Activated CD8-positive, alpha-beta memory T cell treated with anti-CD3 and anti-CD28 coated beads, Interleukin-2, amount 10 ng/mL, durations not matched to agents 7 days and 5 days (primary cell): Measurements from ENCODE around the gene SLC6A11. TPM values are rescaled to one million over a fixed set of nuclear protein-coding genes. Genes with fewer than 3 reads are reported as not detected.

ENCODE experiments used
- ATAC-seq: fragments of 150-1000 bp; cut with Tn5 transposase; one replicate; pipeline ENCODE4 v1.10.0; 2021; ENCODE audit warnings: moderate library complexity
- CTCF ChIA-PET: fragments of 350-600 bp; sonication (Branson Sonifier 250); formaldehyde crosslinking; loops from one replicate; lab custom pipeline; 2021; ENCODE audit warnings: antibody characterized with exemption; lab: Charles Lee
- DNase-seq: peaks from one replicate; pipeline ENCODE4 v3.0.0-alpha.2; 2020
- H3K27ac Mint-ChIP-seq: one replicate; pipeline ENCODE4 v1.8.0; 2021; ENCODE audit warnings: mild to moderate bottlenecking, mixed read lengths
- H3K27me3 Mint-ChIP-seq: one replicate; pipeline ENCODE4 v1.8.0; 2021; ENCODE audit warnings: mixed read lengths
- H3K36me3 Mint-ChIP-seq: one replicate; pipeline ENCODE4 v1.8.0; 2021; ENCODE audit warnings: mild to moderate bottlenecking, mixed read lengths
- H3K4me1 Mint-ChIP-seq: one replicate; pipeline ENCODE4 v1.8.0; 2021; ENCODE audit warnings: mixed read lengths
- H3K4me3 Mint-ChIP-seq: one replicate; pipeline ENCODE4 v1.8.0; 2021; ENCODE audit warnings: mild to moderate bottlenecking, moderate library complexity, mixed read lengths
- H3K9me3 Mint-ChIP-seq: one replicate; pipeline ENCODE4 v1.8.0; 2022; ENCODE audit warnings: low read depth, mixed read lengths
- total RNA-seq, 2 experiments: library from RNA; stranded (reverse); gene quantifications; one replicate each; pipeline ENCODE4 v1.2.3, GENCODE V29; 2021

SLC6A11 gene
- total RNA-seq, 2 experiments from 2014 or later: not detected

DNA sequence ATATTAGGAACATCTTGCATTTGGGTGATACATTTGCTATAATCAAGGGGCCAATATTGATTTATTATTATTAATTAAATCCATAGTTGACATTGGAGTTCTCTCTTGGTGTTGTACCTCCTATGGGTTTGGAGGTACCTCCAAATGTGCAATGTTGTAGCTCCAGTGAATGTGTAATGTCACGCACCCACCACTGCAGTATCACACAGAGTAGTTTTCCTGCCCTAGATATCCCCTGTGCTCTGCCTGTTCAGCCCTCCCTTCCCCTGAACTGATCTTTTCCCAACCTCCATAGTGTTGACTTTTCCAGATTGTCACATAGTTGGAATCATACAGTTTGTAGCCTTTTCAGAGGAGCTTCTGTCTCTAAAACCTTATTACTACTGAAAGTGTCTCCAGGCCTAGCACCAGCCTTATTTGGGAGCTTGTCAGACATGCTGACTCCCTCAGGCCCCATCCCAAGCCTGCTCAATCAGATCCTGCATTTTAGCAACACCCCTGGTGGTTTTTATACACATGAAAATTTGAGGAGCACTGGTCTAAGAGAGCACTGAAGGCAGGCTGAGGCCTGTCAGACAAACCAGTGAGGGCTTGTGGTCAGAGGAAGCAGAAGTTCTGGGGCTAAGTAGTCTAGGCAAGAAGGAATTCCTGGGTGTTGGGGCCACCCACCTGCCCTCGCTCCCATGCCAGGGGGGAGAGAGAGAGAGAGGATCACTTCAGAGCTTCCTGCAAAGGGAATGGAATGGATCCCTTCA, 73.4 kb downstream of the SLC6A11 start:
- H3K27ac Mint-ChIP-seq: no peak overlapping the region
- no peaks in the 10 kb centered on the region for H3K36me3 Mint-ChIP-seq
- peaks cover 7% of the 10 kb centered on the region for H3K9me3 Mint-ChIP-seq
- CTCF ChIA-PET: no interaction called here
- H3K4me1 Mint-ChIP-seq: no peaks in the 10 kb centered on the region
- DNase-seq: no peak
- H3K4me3 Mint-ChIP-seq: no peak overlapping the region
- ATAC-seq: no peak
- H3K27me3 Mint-ChIP-seq: no peaks in the 10 kb centered on the region

DNA sequence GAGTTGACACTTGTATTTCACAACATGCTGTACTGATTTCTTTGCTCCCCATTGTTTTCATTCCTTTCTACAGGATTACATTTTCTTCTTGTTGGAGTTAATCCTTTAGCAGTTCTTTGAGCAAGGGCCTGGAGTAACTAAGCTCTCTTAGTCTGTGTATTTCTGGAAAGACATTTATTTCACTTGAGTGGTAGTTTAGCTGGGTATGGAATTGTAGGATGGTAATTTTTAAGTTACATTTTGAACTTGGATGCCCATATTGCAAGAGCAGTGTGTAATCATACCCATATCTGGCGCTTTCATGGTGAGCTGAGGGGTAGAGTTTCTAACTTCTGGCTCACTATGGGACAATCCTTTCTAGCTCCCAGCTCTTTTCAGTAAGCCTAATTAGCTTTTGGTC, 74.6 kb downstream of the SLC6A11 start:
- H3K36me3 Mint-ChIP-seq: no peaks in the 10 kb centered on the region
- no peak for DNase-seq
- H3K4me1 Mint-ChIP-seq: no peaks in the 10 kb centered on the region
- no peaks in the 10 kb centered on the region for H3K27me3 Mint-ChIP-seq
- ATAC-seq: no peak
- CTCF ChIA-PET: no interaction called here
- H3K4me3 Mint-ChIP-seq: no peak overlapping the region
- no peak overlapping the region for H3K27ac Mint-ChIP-seq
- H3K9me3 Mint-ChIP-seq: peaks cover 7% of the 10 kb centered on the region

DNA sequence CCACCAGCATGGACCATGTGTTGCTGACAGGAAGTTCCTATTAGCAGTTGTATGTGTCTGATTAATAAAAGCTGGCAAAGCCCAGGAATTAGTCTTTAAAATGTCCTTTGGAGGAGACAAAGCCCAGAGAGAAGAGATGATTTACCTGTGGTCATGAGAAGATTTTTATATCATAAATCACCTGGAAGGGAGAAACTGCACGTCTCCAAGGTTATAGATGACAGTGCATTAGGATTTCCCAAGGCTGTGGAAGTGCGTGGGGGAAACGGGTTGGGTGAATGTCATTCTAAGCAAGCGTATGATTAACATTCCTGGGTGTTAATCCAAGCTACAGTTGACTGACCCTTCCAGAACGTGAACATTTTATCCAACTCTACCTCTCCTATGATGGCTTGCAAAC, 76.6 kb downstream of the SLC6A11 start:
- peaks cover 7% of the 10 kb centered on the region for H3K9me3 Mint-ChIP-seq
- H3K36me3 Mint-ChIP-seq: no peaks in the 10 kb centered on the region
- no peak for ATAC-seq

DNA sequence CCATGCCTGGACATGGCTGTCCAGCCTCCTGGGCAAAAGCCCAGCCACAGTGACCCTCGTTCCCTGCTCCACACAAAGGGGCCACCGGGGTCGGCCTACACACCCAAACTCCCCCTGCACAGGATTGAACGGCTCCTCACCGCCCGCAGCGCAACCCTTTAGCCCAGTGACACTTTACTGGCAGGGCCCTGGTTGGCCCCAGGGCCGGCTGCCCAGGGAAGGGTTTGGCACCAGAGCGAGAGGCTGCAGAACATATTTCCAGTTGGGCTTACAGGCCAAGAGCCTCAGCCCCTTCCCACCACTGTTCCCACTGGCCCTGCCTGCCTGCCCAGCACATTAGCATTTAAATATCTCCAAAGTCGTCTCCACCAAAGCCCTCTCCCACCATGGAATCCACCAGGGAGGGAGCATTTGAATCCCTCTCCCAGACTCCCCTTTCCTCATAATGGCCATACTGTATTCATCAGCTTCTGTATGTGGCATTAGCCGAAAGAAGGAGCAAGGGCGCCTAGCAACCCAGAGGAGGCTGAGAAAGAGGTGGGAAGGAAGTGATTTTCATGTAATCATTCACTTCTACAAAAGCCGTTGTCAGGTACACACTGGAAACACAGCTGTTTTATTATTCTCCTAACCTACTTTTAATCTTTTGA, 85.4 kb downstream of the SLC6A11 start:
- no peaks in the 10 kb centered on the region for H3K27me3 Mint-ChIP-seq

More for the DNA sequence above, 76.6 kb downstream of the SLC6A11 start:
- CTCF ChIA-PET: interaction anchor here (2.1 kb wide), 1 partner anchor 12 kb away, joined by 4 read pairs; no protein-coding TSS in a partner anchor
- no peak overlapping the region for H3K4me3 Mint-ChIP-seq
- DNase-seq: no peak
- no peak overlapping the region for H3K27ac Mint-ChIP-seq
- H3K27me3 Mint-ChIP-seq: no peaks in the 10 kb centered on the region
- no peaks in the 10 kb centered on the region for H3K4me1 Mint-ChIP-seq

DNA sequence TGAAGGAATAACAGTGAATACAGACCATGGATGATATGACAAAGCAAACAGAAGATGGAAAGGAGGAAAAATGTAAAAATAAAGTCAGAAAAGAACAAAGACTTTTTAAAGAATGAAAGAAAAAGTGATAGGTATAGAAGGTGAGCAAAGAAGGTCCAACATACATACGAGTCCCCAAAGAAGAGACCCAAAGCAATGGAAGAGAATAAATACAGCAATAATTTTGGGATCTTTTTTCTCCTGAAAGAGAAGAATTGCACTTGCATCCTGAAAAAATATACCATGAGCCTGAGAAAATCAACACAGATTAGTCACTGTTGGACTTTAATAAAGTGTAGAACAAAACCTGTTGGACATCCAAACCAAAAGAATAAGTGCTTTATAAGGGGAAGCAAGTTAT, 91.2 kb downstream of the SLC6A11 start:
- Mint-ChIP-seq H3K4me3 (no peak overlapping the region), H3K27me3 (no peaks in the 10 kb centered on the region), H3K27ac (no peak overlapping the region), H3K36me3 (no peaks in the 10 kb centered on the region), H3K9me3 (peaks cover 18% of the 10 kb centered on the region), H3K4me1 (no peaks in the 10 kb centered on the region)
- DNase-seq (no peak), ATAC-seq (no peak)
- CTCF ChIA-PET: no interaction called here

More for the DNA sequence above, 85.4 kb downstream of the SLC6A11 start:
- no peak for ATAC-seq
- Mint-ChIP-seq H3K36me3 (no peaks in the 10 kb centered on the region), H3K9me3 (peaks cover 4% of the 10 kb centered on the region), H3K4me1 (no peaks in the 10 kb centered on the region), H3K4me3 (no peak overlapping the region), H3K27ac (no peak overlapping the region)
- CTCF ChIA-PET: no interaction called here
- DNase-seq: no peak

DNA sequence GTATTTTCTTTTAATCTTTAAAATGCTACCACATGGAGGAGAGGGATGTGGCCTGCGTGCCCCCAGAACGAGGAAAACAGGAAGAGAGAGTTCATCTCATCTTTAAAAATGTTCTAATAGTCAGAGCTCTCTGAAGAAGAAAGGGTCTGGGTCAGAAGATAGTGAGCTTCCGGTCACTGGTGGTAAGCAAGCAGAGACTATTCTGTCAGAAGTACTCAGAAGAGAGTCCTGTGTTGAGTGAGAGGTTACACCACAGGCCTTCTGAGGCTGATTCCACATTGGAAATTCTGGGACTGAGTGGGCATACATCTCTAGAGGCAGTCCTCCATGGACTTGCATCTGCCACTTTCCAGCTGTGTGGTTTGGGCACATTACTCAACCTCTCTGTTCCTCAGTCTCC, 94.3 kb downstream of the SLC6A11 start:
- H3K36me3 Mint-ChIP-seq: no peaks in the 10 kb centered on the region
- DNase-seq (no peak), ATAC-seq (no peak)
- CTCF ChIA-PET: no interaction called here
- H3K27me3 Mint-ChIP-seq: no peaks in the 10 kb centered on the region
- H3K27ac Mint-ChIP-seq: no peak overlapping the region
- peaks cover 18% of the 10 kb centered on the region for H3K9me3 Mint-ChIP-seq
- H3K4me1 Mint-ChIP-seq: no peaks in the 10 kb centered on the region
- H3K4me3 Mint-ChIP-seq: no peak overlapping the region

DNA sequence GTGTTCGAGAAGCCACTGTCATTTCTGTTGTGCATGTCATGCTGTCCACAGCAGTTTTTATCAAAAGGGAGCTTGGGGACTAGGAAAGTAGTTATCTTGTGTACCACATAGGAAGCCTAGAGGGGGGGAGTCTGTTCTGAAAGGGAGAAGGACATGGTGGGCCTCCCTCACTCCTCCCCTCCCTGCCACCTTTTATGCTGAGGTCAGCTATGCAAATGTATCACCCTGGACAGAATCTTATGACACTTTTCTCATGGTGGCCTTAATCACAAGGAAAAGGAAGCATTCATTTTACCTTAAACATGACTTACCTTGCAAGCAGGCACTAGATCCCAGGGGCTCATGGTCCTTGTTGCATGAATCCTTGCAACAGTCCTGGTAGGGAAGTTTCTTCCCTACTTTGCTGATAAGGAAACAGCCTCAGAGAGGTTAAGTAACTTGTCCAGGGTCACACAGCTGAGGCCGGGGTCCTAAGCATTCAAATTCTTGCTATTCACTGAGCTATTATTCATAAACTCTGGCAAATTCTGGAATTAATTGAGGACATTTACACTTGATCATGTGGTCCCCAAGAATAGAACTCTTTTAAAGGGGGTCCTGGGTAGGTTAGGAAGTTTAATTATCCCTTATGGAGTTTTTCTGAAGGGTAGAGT, 95.4 kb downstream of the SLC6A11 start:
- no peak overlapping the region for H3K27ac Mint-ChIP-seq
- H3K9me3 Mint-ChIP-seq: peaks cover 13% of the 10 kb centered on the region
- no peaks in the 10 kb centered on the region for H3K27me3 Mint-ChIP-seq
- H3K4me1 Mint-ChIP-seq: no peaks in the 10 kb centered on the region
- no peaks in the 10 kb centered on the region for H3K36me3 Mint-ChIP-seq
- ATAC-seq (no peak), DNase-seq (no peak)
- no peak overlapping the region for H3K4me3 Mint-ChIP-seq
- CTCF ChIA-PET: interaction anchor here (0.7 kb wide), 1 partner anchor 183 kb away, joined by 3 read pairs; no protein-coding TSS in a partner anchor

DNA sequence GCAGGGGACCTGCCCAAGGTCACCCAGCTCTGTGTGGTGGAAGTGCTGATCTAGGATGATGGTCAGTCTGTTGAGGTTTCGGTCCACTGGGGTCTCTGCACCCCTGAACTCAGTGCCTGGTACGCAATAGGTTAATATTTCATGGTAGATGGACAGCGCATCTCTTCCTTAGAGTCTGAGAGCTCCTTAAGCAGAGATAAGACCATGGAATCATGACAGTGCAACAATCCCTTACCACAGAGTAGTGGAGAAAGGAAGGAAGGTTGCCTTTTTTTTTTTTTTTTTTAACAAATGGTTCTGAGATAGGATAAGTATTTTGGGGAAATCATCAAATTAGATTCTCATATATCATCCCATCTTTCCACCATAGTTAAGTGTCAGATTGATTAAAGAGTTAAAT, 96.8 kb downstream of the SLC6A11 start:
- DNase-seq (no peak), ATAC-seq (no peak)
- H3K27ac Mint-ChIP-seq: no peak overlapping the region
- H3K4me3 Mint-ChIP-seq: no peak overlapping the region
- CTCF ChIA-PET: no interaction called here
- no peaks in the 10 kb centered on the region for H3K36me3 Mint-ChIP-seq
- H3K4me1 Mint-ChIP-seq: no peaks in the 10 kb centered on the region
- peaks cover 2% of the 10 kb centered on the region for H3K9me3 Mint-ChIP-seq
- no peaks in the 10 kb centered on the region for H3K27me3 Mint-ChIP-seq

DNA sequence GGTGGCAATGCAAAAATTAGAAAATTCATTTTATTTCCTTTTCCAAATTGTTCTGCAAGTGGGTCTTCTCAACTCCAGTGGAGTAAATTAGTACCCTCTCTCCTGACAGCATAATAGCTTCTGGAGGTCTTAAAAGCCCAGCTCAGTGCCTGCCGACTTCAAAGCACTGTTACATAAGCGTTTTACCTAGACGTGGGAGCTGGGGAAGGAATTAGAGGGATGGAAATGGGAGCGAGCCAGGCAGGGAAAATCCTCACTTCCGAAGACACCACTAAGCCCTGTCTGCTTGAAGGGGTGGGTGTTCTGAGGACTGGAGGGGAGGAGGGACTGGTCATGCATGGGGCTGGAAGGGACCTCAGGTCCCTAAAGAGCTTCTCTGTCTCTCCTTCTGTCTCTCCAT, 99.3 kb downstream of the SLC6A11 start:
- H3K27ac Mint-ChIP-seq: no peak overlapping the region
- no peaks in the 10 kb centered on the region for H3K36me3 Mint-ChIP-seq
- CTCF ChIA-PET: no interaction called here
- no peak overlapping the region for H3K4me3 Mint-ChIP-seq
- no peaks in the 10 kb centered on the region for H3K27me3 Mint-ChIP-seq
- ATAC-seq (no peak), DNase-seq (no peak)
- H3K9me3 Mint-ChIP-seq: no peaks in the 10 kb centered on the region
- no peaks in the 10 kb centered on the region for H3K4me1 Mint-ChIP-seq

DNA sequence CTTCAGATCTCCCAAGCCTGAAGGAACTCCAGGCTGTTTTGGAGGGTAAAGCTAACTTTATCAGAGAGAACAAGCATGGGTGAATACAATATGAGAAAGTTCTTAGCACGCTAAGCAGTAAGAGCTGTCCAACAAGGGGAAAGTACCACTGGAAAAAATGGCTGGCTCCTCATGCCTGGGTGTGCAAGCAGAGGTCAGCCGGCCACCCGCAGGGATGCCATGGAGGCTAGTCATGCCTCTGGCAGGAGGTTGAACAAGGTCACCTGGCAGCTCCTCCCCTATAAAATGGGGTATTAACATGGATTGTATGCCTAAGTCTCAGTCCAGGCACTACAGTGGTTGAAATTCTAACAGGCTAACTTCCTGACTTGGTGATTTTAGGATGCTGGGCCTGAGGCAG, 101.1 kb downstream of the SLC6A11 start:
- Mint-ChIP-seq H3K9me3 (no peaks in the 10 kb centered on the region), H3K27ac (no peak overlapping the region), H3K27me3 (peaks cover 8% of the 10 kb centered on the region), H3K4me3 (no peak overlapping the region), H3K4me1 (no peaks in the 10 kb centered on the region), H3K36me3 (no peaks in the 10 kb centered on the region)
- DNase-seq: no peak
- CTCF ChIA-PET: no interaction called here
- ATAC-seq: no peak

DNA sequence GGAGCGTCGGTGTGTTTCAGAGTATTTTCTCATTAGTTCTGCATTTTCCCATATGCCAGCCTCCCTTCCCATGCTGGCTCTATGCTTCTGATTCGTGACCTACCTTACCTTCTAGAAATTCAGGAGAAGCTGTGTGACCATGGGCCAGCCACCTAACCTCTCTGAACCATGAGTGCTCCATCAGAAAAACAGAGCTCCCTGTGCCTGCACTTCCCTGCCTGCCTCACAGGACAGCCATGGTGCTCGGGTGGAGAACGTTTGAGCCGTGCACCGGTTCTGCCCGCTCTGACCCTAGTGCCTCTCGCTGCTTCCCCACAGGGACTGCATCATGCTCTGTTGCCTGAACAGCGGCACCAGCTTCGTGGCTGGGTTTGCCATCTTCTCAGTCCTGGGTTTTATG, 102.0 kb downstream of the SLC6A11 start:
- H3K36me3 Mint-ChIP-seq: no peaks in the 10 kb centered on the region
- CTCF ChIA-PET: no interaction called here
- ATAC-seq (no peak), DNase-seq (no peak)
- H3K4me3 Mint-ChIP-seq: no peak overlapping the region
- H3K4me1 Mint-ChIP-seq: no peaks in the 10 kb centered on the region
- H3K9me3 Mint-ChIP-seq: no peaks in the 10 kb centered on the region
- peaks cover 14% of the 10 kb centered on the region for H3K27me3 Mint-ChIP-seq
- no peak overlapping the region for H3K27ac Mint-ChIP-seq

DNA sequence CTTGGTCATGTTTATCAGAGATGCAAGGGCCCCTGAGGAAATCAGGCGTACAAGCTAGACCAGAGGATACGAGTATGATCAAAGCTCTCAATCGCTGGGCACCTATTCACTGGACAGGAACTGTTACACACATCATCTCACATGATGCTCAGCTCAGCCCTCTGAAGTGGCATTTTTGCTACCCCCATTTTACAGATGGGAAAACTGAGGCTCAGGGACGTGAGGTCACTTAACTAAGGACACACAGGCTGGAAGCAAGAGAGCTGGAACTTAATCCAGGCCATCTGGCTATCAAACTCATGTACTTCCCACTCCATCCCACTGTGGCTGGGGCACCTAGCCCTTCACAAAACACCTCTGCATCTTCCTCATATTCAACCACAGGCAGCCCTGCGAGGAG, 103.6 kb downstream of the SLC6A11 start:
- Mint-ChIP-seq H3K27me3 (peaks cover 18% of the 10 kb centered on the region), H3K9me3 (no peaks in the 10 kb centered on the region), H3K4me1 (no peaks in the 10 kb centered on the region), H3K27ac (no peak overlapping the region), H3K36me3 (no peaks in the 10 kb centered on the region), H3K4me3 (no peak overlapping the region)
- CTCF ChIA-PET: no interaction called here
- no peak for DNase-seq
- no peak for ATAC-seq

DNA sequence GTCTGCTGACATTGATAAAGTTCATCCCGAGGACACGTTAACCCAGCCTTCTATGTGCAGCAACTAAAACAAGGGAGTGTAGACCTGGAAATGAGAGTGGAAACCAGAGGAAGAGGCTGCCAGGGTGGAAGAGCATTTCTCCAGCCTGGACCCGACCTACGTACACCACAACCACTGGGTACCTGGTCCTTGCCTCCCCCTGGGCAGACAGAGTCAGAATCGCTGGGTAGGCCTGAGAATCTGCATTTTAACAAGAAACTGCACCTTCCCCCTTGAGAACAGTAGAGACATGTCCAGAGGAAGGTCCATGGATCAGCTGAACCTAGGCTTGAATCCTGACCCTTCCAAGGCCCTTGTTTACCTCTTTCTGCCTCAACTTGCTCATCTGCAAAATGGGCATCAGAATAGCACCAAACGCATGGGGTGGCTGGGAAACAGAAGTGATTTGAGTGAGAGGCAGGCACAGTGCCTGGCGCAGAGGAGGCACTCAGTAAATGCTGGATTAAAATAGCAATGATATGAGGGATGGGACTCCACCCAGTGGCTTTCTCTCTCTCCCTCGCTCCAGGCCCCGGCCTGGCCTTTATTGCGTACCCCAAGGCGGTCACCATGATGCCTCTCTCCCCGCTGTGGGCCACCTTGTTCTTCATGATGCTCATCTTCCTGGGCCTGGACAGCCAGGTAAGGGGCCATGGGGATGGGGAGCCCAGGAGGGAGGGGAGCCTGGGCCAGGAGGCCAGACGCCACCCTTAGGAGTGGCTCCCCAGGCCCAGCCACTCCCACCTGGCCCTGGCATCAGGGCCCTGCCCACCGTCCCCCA, 109.6 kb downstream of the SLC6A11 start:
- Mint-ChIP-seq H3K27ac (no peak overlapping the region), H3K4me1 (no peaks in the 10 kb centered on the region), H3K9me3 (no peaks in the 10 kb centered on the region), H3K27me3 (peaks cover 18% of the 10 kb centered on the region), H3K36me3 (no peaks in the 10 kb centered on the region), H3K4me3 (no peak overlapping the region)
- CTCF ChIA-PET: no interaction called here
- no peak for DNase-seq
- no peak for ATAC-seq
